HG03066 (cell line): ENCODE results near the gene ATXN7.

Source experiments
- ATAC-seq: cut with Tn5 transposase; IDR thresholded peaks from one replicate; pipeline ENCODE4 v1.9.1; 2021; ENCODE audit warnings: low read depth; ENCODE audit not compliant: unreplicated experiment

Gene ATXN7

GRCh38 chr3:63864008-63864964 lies 619 bp downstream of the ATXN7 start:
- peak; percentile 40 for ATAC-seq

DNA sequence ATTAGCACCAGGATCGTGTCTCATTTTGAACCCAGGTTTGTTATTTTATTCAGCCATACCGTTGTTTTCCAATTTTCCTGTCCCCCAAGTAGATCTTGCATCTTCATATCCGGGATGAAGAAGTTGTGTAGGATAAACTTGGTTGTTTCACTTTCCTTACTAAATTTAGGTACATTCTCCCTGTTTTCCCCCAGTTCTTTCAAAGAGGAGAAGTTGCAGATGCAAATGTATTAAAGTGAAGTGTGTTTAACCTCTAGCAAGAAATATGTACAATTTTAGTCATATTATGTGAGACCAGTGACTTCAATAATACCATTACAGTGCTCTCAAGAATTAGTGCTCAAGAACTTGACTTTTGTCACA lies 1.3 kb downstream of the ATXN7 start:
- ATAC-seq, result no peak

DNA sequence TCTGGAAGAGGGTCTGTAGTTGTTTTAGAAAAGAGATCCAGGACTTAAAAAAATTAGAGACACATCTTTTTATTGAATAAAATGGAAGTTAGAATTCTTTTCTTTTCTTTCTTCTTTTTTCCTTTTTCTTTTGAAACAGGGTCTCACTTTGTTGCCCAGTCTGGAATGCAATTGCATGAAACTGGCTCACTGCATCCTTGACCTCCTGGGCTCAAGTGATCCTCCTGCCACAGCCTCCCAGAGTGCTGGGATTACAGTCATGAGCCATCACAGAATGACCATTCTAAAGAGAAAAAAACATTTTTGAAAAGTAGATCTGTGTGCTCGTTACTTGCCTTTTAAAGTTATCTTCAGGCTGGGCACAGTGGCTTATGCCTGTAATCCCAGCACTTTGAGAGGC lies 3.6 kb downstream of the ATXN7 start:
- ATAC-seq, result no peak

DNA sequence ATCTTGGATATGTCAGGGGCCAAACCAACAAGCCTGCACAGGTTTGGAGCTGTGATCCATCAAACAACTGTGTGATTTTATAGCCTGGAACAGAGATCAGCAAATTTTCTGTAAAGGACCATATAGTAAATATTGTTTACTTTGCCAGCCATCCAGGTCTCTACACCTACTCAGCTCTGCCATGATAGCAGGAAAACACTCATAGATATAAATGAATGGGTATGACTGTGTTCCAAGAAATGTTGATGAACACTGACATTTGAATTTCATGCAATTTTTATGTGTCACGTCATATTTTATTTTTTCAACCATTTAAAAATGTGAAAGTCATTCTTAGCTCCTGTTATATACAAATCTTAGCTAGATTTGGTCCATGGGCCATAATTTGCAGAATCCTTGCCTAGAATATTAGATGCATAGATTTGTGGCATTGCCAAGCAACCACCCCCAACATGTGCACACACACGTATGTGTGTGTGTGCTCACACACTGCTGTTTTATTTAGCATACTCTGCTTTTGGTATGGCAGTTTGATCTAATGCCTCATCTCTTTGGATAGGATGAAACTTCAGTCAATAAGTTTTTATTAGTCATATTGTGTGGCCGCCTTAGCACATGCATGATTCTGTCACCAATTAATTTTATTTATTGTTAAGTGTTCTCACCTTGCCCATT lies 6.4 kb downstream of the ATXN7 start:
- no peak for ATAC-seq

DNA sequence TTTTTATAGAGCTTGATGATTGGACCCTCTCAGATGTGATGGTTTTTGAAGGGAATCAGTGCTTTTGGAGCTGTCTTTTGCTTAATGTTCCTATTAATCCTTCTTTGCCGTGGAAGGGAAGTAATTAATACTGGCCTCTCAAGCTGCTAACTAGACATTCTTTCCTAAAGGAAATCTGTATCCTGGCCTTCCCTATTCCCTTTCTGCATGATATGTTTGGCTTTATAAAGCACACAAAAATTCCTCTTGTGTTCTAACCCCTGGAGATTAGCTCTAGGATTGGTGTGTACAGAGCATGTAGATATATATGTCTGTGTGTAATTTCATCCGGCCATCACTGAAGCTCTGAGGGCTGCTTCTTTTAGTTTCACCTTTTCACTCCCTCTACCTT lies 6.9 kb downstream of the ATXN7 start:
- no peak for ATAC-seq

GRCh38 chr3:63872135-63872924 lies 8.7 kb downstream of the ATXN7 start:
- ATAC-seq, result no peak

GRCh38 chr3:63874769-63875168 lies 11.1 kb downstream of the ATXN7 start:
- ATAC-seq, result no peak

DNA sequence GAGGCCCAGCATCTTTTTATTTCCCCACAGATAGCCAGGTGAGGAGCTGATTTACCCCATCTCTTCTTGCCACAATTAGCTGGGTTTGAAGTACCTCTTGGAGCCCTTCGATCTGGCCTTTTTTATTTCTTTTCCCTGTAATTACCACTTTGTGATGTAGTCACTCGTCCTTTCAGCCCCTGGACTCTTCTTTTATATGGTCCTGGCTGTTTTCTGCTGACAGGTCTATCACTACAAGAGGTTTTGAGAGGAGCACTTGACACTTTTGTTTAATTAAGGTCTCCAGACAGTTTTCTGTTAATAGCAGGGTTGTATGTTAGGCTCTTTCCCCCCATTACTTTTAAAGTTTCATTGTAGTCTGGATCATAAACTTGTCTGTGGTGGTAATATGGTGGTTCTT lies 11.8 kb downstream of the ATXN7 start:
- ATAC-seq, result no peak

- ATAC-seq, result no peak
These were observed 12.6 kb downstream of the ATXN7 start for GRCh38 chr3:63876260-63876659.

GRCh38 chr3:63877737-63878393 lies 14.2 kb downstream of the ATXN7 start:
- no peak for ATAC-seq

DNA sequence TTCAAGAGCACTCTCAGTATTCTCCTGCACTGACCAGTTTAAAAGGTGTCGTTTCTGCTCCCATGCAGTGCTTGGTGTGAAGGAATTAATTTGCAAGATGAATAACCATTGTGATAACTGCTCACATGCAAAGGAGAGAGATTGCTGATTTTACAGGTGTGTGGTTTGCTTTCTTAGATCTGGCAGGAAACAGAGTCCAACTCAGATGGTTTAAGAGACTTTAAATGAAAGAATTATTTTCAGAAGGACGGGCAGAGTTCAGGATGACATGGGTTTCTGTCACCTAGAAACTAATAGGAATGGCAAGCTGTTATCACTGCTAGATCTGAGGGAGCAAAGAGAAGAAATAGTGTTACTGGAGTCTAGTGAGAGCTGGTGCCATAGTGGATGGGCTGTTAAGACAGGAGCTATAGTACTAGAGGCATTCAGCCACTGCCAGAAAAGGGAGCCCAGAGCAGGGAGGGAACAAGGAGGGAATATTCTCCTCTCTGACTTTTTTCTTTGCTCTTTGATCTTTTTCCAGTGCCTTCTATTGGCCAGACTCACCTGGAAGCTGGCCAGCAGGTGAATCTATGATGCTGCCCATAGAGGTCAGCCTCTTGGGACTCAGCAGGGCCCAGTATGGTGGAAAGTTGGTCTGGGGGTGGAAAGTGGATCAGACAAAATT lies 14.9 kb downstream of the ATXN7 start:
- ATAC-seq, result no peak

DNA sequence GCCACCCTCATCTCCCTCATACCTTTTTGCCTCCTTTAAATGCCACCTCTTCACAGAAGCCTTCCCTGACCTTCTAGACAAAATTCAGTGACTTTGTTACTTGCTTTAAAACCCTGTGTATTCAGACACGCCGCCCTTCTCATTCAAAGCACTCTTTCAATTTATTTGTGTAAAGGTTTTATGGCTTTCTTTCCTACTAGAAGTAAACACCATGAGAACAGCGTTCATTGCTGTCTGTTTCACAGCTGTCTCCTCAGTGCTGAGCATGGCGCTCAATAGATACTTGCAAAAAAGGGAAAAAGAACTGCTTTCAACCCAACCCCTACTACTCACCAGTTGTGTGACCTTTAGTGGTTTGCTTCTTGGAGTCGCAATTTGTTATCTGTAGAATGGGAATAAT lies 17.0 kb downstream of the ATXN7 start:
- no peak for ATAC-seq

- ATAC-seq, result no peak
These were observed 23.2 kb downstream of the ATXN7 start for GRCh38 chr3:63886858-63887257.

- ATAC-seq, result no peak
These were observed 27.9 kb downstream of the ATXN7 start for GRCh38 chr3:63891518-63891917.

- no peak for ATAC-seq
These were observed 29.2 kb downstream of the ATXN7 start for GRCh38 chr3:63892773-63893352.

DNA sequence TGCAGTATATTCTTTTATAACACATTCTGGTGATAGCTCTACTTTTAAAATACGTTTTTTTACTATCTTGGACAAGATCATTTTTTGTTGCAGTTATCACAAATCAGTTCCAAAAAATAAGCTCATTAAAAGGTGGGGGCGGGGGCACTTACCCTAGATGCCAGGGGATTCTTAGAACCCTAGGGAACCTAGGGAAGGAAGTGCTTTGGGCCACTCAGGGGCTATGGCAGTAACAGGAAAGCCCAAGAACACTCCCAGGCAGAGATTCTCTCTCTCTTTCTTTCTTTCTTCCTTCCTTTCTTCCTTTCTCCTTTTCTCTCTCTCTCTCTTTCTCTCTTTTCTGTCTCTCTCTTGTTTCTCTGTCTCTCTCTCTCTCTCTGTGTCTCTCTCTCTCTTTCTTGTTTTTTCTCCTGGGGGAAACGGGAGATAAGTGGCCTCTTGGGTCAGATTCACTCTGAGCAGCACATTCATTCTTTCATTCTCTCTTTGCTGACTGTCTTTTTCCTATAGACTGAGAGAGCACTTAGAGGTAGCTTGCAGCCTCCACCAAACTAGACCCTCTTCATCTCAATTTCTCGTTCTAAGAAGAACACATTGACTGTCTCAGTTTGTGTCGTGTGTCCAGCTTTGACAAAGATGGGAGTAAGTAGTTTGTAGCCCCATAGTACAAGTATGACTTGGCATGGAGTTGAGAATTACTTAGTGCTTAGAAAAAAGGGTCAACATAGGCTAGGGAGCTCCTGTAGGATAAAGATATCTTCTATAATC lies 31.9 kb downstream of the ATXN7 start:
- ATAC-seq, result no peak

DNA sequence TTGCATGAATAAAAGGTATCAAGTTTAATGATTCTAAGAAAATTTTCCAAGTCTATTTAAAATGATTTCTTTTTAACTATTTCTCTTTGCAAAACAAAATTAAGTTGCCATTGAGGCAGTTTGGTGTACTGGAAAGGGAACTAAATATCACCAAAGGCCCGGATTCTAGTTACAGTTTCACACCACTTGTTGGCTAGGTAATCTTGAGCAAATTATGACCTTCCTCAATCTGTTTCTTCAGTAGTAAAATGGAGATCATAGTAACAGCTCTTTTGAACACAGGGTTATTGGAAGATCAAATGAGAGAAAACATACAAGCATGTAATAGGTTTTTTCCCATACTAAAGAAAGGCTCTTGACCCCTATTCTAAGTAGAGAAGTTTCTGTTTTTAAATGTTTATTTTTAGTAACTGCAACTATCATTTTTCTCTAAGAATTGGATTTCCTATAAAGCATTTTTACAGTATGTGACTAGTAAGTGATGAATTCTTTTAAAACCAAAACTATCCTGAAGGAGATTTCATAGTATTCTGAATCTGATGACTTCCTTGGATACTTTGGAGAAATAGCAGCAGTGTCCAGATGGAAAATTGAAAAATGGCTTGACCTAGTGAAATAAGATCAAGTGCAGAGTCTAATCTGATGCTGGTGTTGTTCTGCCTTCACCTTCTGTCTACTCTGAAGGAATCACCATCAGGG lies 32.8 kb downstream of the ATXN7 start:
- ATAC-seq, result peak; percentile 71

DNA sequence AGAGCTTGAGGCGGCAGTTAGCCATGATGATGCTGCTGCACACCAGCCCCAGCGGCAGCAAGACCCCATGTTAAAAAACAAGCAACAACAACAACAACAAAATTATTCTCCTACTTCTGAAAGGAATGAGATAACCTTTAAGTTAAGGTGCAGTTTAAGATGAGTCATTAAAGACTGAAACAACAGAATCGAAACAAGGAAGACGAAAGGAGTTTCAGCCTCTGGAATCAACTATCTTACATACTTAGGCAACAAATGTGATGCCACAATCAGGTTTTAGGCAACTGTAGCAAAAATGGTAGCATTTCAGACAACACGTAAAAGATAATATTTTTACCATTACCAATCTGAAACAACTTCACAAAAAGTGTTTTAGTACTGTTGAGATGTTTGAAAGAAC lies 36.3 kb downstream of the ATXN7 start:
- ATAC-seq, result no peak
